ENCODE measurements around the gene HSPE1.
"Not testable (repeated sequence)": the region's sequence is repeated elsewhere in the genome, so short reads cannot be mapped to it uniquely, and the experiment has no call there.

The HSPE1 gene

DNA sequence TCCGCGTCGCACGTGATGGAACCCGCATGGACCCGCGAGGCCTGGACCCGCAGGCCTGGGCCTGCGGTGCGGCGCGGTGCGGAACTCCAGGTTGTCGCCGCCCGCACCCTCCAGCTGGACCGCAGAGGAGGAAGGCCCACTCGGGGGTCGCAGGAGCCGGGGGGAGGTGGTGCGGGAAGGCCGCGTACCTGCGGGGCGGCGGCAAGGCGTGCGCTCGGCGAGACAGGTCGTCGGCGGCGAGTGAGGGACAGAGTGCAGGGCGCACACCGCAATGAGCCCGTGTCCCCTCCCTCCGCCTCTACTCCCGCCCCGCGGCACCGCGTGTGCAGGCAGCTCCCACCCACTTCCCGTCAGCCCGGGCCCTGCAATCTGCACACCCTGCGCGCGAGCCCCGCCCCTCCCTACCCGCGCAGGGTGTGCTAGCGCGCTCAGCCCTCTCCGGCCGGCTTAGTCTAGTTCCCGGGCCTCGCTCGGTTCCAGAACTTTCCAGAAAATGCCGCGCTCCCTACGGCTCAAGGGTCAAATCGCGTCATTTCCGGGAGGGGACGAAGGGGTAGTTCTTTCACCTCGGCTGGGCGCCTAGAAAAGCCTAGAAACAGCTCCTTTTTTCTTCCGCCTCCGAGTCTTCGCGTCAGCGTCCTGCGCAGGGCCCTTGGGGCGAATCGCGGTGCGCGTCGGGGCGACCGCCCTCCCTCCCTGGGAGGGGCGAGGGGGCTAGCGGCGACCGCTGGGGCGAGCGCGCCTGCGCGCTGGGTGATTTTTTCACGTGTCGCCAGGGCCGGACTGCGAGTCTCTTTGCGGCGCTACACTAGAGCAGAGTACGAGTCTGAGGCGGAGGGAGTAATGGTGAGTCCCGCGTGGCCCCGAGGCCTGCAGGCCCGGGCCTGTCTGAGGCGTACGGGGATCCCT lies at the start of gene HSPE1, which contains the start of gene HSPD1:
Gene HSPE1 (plus strand): TSS at position 786 of the 909 bp plus-strand sequence. CDS start 58 bp downstream, at position 844.
Gene HSPD1 (minus strand): TSS at position 247 of the 909 bp plus-strand sequence. CDS start 992 bp downstream, outside the sequence.
- DNase-seq: peak; percentile 100

GRCh38 chr2:197450465-197450864 lies 49.7 kb upstream of the HSPE1 start:
- no peak for DNase-seq

DNA sequence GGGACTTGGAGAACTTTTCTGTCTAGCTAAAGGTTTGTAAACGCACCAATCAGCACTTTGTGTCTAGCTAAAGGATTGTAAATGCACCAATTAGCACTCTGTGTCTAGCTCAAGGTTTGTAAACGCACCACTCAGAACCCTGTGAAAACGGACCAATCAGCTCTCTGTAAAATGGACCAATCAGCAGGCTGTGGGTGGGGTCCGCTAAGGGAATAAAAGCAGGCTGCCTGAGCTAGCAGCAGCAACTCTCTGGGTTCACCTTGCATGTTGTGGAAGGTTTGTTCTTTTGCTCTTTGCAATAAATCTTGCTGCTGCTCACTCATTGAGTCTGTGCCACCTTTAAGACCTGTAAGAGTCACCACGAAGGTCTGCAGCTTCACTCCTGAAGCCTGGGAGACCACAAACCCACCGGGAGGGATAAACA lies 49.2 kb upstream of the HSPE1 start:
- DNase-seq: not testable (repeated sequence)

GRCh38 chr2:197452754-197453122 lies 47.4 kb upstream of the HSPE1 start:
- DNase-seq: no peak

DNA sequence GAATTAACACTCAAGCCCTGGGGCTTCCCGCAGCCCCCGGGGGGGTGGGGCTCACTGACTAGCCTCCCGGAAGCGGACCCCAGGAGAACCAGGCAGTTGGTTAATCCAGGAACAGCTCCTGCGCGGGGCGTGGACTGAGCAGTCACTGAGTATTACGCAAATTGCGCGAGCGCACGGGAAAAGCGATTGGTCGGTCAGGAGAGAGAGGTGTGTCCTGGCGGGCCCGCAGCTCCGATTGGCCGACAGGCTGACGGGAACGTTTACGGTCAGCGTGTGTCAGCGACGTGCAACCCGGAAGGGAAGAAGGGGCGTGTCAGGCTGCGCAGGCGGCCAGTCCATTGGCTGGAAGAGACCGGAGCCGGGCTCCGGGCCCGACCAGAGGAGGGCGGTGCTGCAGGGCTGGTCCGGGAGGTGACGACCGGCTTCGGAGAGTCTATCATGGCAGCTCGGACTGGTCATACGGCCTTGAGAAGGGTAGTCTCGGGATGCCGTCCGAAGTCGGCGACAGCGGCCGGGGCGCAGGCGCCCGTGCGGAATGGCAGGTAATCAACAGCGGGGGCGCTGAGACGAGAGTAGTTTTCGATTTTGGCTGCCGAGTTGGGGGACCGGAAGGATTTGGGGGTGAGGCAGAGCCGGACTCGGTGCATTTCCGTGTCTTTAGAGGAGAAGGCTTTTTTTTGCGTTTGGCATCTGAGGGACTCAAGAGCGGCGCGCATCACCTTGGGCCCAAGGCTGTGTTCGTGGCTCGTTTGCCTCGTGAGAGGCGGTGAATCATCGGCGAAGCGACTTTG lies 46.9 kb upstream of the HSPE1 start, which contains the start of gene COQ10B:
Gene COQ10B (plus strand): TSS at position 430 of the 791 bp plus-strand sequence. CDS start 9 bp downstream, at position 439.
- peak; percentile 98 for DNase-seq

- no peak for DNase-seq
Observed at GRCh38 chr2:197453914-197454398, 46.2 kb upstream of the HSPE1 start.

- DNase-seq: no peak
Observed at GRCh38 chr2:197454923-197455322, 45.3 kb upstream of the HSPE1 start.

- no peak for DNase-seq
Observed at GRCh38 chr2:197455428-197455827, 44.8 kb upstream of the HSPE1 start.

- DNase-seq: no peak
Observed at GRCh38 chr2:197460649-197461048, 39.5 kb upstream of the HSPE1 start.

GRCh38 chr2:197461057-197461456 lies 39.1 kb upstream of the HSPE1 start:
- no peak for DNase-seq

GRCh38 chr2:197464175-197464574 lies 36.0 kb upstream of the HSPE1 start:
- DNase-seq: no peak

DNA sequence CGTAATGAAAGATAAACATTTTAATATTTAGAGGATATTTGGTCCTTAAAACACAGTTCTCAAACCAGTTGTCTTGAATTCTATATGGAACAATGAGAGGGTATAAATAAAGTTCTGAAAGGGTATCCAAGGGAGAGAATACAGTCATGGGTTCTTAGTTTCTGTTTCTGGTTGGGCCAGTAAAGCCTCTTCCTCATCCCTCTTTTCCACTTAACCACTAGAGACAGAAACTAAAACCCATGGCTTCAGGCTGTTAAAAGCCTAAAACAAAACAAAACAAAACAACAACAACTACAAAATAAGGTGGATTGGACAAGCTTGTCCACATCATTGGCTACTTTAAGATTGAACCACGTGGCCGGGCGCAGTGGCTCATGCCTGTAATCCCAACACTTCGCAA lies 28.0 kb upstream of the HSPE1 start:
- DNase-seq: no peak

GRCh38 chr2:197477797-197478196 lies 22.4 kb upstream of the HSPE1 start:
- no peak for DNase-seq

DNA sequence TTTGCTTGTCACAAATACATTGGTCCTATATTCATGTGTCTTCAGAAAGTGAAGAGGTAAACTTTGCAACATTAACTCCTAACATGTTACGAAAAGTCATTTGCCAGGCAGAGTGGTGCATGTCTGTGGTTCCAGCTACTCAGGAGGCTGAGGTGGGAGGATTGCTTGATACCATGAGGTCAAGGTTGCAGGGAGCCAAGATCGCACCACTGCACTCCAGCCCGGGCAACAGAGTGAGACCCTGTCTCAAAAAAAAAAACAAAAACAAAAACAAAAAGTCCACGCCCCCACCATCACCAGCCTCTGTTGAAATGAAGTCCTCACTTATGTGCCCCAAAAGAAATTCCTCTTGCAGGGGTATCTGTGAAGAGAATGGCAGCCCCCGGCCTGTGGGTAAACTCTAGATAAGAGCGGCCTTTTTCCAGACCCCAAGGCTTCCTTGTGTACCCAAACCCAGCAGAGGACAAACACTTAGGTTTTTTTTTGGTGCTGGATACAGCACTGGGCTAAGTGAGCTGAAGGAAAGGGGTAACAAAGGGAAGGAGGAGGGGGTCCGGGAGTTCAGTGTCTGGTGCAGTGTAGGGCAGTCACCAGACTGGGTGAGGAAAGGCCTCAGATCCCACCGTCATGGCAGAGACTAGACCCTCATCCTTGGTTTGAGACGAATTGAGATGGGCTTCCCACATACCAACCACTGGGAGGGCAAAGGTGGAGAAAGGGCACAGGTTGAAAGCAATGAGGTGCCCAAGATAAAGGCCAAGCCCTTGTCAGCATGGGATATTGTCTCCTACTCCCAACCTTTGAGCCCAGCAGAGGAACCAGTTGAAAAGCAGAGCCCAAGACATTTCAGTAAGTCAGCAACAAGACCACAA lies 19.8 kb upstream of the HSPE1 start:
- no peak for DNase-seq

DNA sequence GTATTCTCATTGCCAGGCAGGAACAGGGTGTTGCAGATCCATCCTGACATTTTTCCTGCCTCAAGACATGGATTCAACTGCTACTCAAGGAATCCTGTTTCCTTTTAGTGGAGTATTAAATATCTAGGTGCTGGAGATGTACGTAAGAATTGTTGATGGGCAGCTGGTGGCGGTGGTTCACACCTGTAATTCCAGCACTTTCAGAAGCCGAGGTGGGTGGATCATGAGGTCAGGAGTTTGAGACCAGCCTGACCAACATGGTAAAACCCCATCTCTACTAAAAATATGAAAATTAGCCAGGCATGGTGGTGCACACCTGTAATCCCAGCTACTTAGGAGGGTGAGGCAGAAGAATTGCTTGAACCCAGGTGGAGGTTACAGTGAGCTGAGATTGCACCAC lies 15.9 kb upstream of the HSPE1 start:
- not testable (repeated sequence) for DNase-seq

- no peak for DNase-seq
Observed at GRCh38 chr2:197486175-197486574, 14.0 kb upstream of the HSPE1 start.

DNA sequence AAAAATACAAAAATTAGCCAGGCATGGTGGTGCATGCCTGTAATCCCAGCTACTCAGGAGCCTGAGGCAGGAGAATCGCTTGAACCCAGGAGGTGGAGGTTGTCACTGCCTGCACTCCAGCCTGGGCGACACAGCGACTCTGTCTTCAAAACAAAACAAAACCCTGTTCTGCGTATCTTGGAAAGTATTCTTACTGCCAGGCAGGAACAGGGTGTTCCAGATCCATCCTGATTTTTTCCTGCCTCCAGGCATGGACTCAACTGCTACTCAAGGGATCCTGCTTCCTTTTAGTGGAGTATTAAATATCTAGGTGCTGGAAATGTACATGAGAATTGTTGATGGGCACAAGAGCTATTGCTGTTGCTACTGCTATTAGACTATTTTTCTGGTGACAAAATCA lies 12.8 kb upstream of the HSPE1 start:
- no peak for DNase-seq

DNA sequence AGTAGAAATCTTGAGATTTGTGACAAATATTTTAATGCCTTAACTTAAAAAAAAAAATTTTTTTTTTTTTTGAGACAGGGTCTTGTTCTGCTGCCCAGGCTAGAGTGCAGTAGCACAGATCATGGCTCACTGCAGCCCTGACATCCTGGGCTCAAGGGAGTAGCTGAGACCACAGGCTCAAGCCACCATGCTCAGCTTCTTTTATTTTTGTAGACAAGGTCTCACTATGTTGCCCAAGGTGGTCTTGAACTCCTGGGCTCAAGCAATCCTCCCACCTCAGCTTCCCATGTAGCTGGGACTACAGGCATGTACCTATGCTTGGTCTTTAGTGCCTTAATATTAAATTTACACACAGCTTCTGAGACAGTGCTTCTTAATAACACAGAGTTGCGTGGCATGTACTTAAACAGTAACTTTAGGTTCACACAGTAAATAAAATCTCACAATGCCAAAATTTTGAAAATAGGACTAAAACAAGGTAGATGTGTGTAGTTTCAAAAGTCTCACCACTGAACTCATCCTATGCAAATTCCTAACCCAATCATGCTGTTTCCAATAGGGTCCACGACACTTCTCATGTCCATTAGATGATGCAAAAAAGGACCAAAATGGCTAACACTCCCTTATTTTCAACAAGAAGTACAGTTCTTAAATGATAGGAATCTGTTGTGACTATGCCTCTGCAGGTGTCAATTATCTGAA lies 4.6 kb upstream of the HSPE1 start:
- DNase-seq: no peak

DNA sequence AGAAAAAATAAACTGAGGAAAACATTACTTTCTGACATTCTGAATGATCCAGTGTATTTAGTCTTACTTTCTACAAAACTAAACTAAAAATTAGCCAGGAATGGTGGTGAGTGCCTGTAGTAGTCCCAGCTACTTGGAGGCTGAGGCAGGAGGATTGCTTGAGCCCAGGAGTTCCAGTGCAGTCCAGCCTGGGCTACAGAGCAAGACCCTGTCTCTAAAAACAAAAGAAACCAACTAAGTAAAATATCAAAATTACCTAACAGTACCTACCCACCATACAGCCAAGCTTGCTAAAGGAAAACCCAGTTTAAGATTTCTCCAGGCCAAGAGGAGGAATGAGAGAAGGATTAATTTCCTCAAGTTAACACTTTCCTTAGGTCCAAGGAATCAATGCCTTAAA lies 3.5 kb upstream of the HSPE1 start:
- no peak for DNase-seq

GRCh38 chr2:197497326-197497725 lies 2.9 kb upstream of the HSPE1 start:
- no peak for DNase-seq

- no peak for DNase-seq
Observed at GRCh38 chr2:197498235-197498936, 1.8 kb upstream of the HSPE1 start.

Measured in retina (tissue), 1 donor.